Ishikawa (cell line): ENCODE measurements around the gene PERCC1.

Experiments
- CEBPB ChIP-seq: IDR thresholded peaks from 2 replicates; pipeline ENCODE4 v1.6.1; 2012
- CREB1 ChIP-seq: IDR thresholded peaks from 2 replicates; pipeline ENCODE4 v1.6.1; 2012; ENCODE audit warnings: low read depth
- EGR1 ChIP-seq: IDR thresholded peaks from 2 replicates; pipeline ENCODE4 v1.6.1; 2012
- EP300 ChIP-seq: IDR thresholded peaks from 2 replicates; pipeline ENCODE4 v1.6.1; 2012; ENCODE audit warnings: borderline replicate concordance
- FOXM1 ChIP-seq: IDR thresholded peaks from 2 replicates; pipeline ENCODE4 v1.6.1; 2012; ENCODE audit warnings: low read depth, borderline replicate concordance
- MAX ChIP-seq: IDR thresholded peaks from 2 replicates; pipeline ENCODE4 v1.6.1; 2012
- NFIC ChIP-seq: IDR thresholded peaks from 2 replicates; pipeline ENCODE4 v1.6.1; 2012
- RAD21 ChIP-seq: IDR thresholded peaks from 2 replicates; pipeline ENCODE4 v1.6.1; 2012; ENCODE audit warnings: low read depth
- TAF1 ChIP-seq: IDR thresholded peaks from 2 replicates; pipeline ENCODE4 v1.6.1; 2012; ENCODE audit warnings: low read depth, mild to moderate bottlenecking
- TCF12 ChIP-seq: IDR thresholded peaks from 2 replicates; pipeline ENCODE4 v1.6.1; 2012; ENCODE audit warnings: low read depth
- TEAD4 ChIP-seq: IDR thresholded peaks from 2 replicates; pipeline ENCODE4 v1.6.1; 2012
- USF1 ChIP-seq: IDR thresholded peaks from 2 replicates; pipeline ENCODE4 v1.6.1; 2012
- YY1 ChIP-seq: IDR thresholded peaks from 2 replicates; pipeline ENCODE4 v1.6.1; 2012; ENCODE audit warnings: low read depth
- ZBTB7A ChIP-seq: IDR thresholded peaks from 2 replicates; pipeline ENCODE4 v1.6.1; 2012; ENCODE audit warnings: low read depth
- TF ChIP-seq, protein P1 (sequence below): IDR thresholded peaks from 2 replicates; pipeline ENCODE4 v1.6.1; 2012; ENCODE audit warnings: low read depth, mild to moderate bottlenecking

PERCC1 gene

GRCh38 chr16:1465567-1465915, 34.7 kb downstream of the PERCC1 start:
- no peak for TF ChIP-seq YY1
- TF ChIP-seq CEBPB: no peak
- no peak for TF ChIP-seq TEAD4
- TF ChIP-seq EP300: no peak
- TF ChIP-seq FOXM1: no peak
- TF ChIP-seq TCF12: no peak
- no peak for TF ChIP-seq EGR1
- TF ChIP-seq MAX: no peak
- no peak for TF ChIP-seq USF1
- no peak for TF ChIP-seq RAD21
- TF ChIP-seq, protein P1, sequence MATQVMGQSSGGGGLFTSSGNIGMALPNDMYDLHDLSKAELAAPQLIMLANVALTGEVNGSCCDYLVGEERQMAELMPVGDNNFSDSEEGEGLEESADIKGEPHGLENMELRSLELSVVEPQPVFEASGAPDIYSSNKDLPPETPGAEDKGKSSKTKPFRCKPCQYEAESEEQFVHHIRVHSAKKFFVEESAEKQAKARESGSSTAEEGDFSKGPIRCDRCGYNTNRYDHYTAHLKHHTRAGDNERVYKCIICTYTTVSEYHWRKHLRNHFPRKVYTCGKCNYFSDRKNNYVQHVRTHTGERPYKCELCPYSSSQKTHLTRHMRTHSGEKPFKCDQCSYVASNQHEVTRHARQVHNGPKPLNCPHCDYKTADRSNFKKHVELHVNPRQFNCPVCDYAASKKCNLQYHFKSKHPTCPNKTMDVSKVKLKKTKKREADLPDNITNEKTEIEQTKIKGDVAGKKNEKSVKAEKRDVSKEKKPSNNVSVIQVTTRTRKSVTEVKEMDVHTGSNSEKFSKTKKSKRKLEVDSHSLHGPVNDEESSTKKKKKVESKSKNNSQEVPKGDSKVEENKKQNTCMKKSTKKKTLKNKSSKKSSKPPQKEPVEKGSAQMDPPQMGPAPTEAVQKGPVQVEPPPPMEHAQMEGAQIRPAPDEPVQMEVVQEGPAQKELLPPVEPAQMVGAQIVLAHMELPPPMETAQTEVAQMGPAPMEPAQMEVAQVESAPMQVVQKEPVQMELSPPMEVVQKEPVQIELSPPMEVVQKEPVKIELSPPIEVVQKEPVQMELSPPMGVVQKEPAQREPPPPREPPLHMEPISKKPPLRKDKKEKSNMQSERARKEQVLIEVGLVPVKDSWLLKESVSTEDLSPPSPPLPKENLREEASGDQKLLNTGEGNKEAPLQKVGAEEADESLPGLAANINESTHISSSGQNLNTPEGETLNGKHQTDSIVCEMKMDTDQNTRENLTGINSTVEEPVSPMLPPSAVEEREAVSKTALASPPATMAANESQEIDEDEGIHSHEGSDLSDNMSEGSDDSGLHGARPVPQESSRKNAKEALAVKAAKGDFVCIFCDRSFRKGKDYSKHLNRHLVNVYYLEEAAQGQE: no peak
- no peak for TF ChIP-seq CREB1
- TF ChIP-seq NFIC: no peak
- TF ChIP-seq TAF1: no peak
- TF ChIP-seq ZBTB7A: no peak

DNA sequence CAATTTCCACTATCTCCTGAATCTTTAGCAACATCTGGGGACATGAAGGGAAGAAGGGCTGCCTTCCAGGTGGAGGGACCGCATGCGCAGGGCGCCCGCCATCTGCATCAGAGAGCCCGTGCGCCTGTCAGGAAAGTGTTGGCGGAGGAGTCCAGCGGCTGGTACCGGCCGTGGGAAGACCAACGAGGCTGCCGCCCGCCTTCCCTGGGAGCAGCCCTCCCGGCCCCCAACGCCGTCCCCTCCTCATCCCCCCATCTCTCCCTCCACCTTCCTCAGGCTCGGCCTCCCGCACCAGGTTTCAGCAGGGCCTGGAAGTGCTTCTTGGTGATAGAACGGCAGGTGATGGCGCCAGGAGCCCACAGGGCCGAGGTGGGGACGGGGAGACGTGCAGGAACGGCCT, 35.2 kb downstream of the PERCC1 start:
- no peak for TF ChIP-seq EP300
- TF ChIP-seq USF1: no peak
- TF ChIP-seq, protein P1: no peak
- no peak for TF ChIP-seq CREB1
- TF ChIP-seq ZBTB7A: no peak
- TF ChIP-seq YY1: no peak
- no peak for TF ChIP-seq NFIC
- TF ChIP-seq FOXM1: no peak
- TF ChIP-seq EGR1: no peak
- TF ChIP-seq TAF1: no peak
- no peak for TF ChIP-seq TCF12
- TF ChIP-seq CEBPB: no peak
- no peak for TF ChIP-seq MAX
- TF ChIP-seq RAD21: no peak
- TF ChIP-seq TEAD4: no peak

GRCh38 chr16:1466968-1467521, 36.2 kb downstream of the PERCC1 start:
- TF ChIP-seq CREB1 (no peak), EP300 (no peak), CEBPB (no peak), TCF12 (no peak), TEAD4 (no peak), FOXM1 (no peak)

- no peak for TF ChIP-seq RAD21
- TF ChIP-seq, protein P1: no peak
- no peak for TF ChIP-seq EP300
- no peak for TF ChIP-seq MAX
- TF ChIP-seq CREB1: no peak
- no peak for TF ChIP-seq CEBPB
- no peak for TF ChIP-seq YY1
- no peak for TF ChIP-seq TEAD4
- TF ChIP-seq NFIC: no peak
- TF ChIP-seq TCF12: no peak
- no peak for TF ChIP-seq TAF1
Observed at GRCh38 chr16:1468426-1468810, 37.5 kb downstream of the PERCC1 start.
